GM19395 (cell line): Measurements from ENCODE around the gene PEX12.
"Not testable (repeated sequence)": the region's sequence is repeated elsewhere in the genome, so short reads cannot be mapped to it uniquely, and the experiment has no call there.

Experiments used
- ATAC-seq: cut with Tn5 transposase; IDR thresholded peaks from one replicate; pipeline ENCODE4 v1.9.1; 2021; ENCODE audit warnings: mild to moderate bottlenecking, moderate library complexity; ENCODE audit not compliant: unreplicated experiment

PEX12 gene

GRCh38 chr17:35578197-35578928 is at the start of gene PEX12:
Gene PEX12 (minus strand): TSS chr17:35578571. CDS start chr17:35578021, 550 bp downstream.
- ATAC-seq: peak; percentile 94

GRCh38 chr17:35627417-35627816 is 49.0 kb upstream of the PEX12 start:
- ATAC-seq: no peak

GRCh38 chr17:35621768-35622167 is 43.4 kb upstream of the PEX12 start:
- no peak for ATAC-seq

- no peak for ATAC-seq
Observed at GRCh38 chr17:35618628-35619027, 40.3 kb upstream of the PEX12 start.

- ATAC-seq: no peak
Observed at GRCh38 chr17:35617505-35617904, 39.1 kb upstream of the PEX12 start.

GRCh38 chr17:35616536-35616935 is 38.2 kb upstream of the PEX12 start:
- no peak for ATAC-seq

- ATAC-seq: no peak
Observed at GRCh38 chr17:35614810-35615209, 36.4 kb upstream of the PEX12 start.

GRCh38 chr17:35612924-35613521 is 34.7 kb upstream of the PEX12 start:
- ATAC-seq: no peak

- not testable (repeated sequence) for ATAC-seq
Observed at GRCh38 chr17:35610746-35611145, 32.4 kb upstream of the PEX12 start.

GRCh38 chr17:35609831-35610230 is 31.5 kb upstream of the PEX12 start:
- no peak for ATAC-seq

GRCh38 chr17:35607239-35607847 is 29.0 kb upstream of the PEX12 start:
- ATAC-seq: no peak

GRCh38 chr17:35605678-35606077 is 27.3 kb upstream of the PEX12 start:
- ATAC-seq: no peak

GRCh38 chr17:35603674-35604073 is 25.3 kb upstream of the PEX12 start:
- ATAC-seq: no peak

GRCh38 chr17:35597604-35598003 is 19.2 kb upstream of the PEX12 start:
- ATAC-seq: no peak

GRCh38 chr17:35596530-35597233 is 18.3 kb upstream of the PEX12 start:
- no peak for ATAC-seq

GRCh38 chr17:35596072-35596471 is 17.7 kb upstream of the PEX12 start:
- no peak for ATAC-seq

- ATAC-seq: no peak
Observed at GRCh38 chr17:35588196-35588920, 10.0 kb upstream of the PEX12 start.

GRCh38 chr17:35587074-35587961 is 8.9 kb upstream of the PEX12 start, which contains the start of gene AP2B1:
Gene AP2B1 (plus strand): TSS chr17:35587322. CDS start chr17:35594031, 6,709 bp downstream.
- ATAC-seq: peak; percentile 87

GRCh38 chr17:35586569-35587073 is 8.2 kb upstream of the PEX12 start:
- ATAC-seq: no peak

GRCh38 chr17:35584061-35584460 is 5.7 kb upstream of the PEX12 start:
- no peak for ATAC-seq
